Spleen (tissue), 7 donors: ENCODE results near the gene CARM1.

ENCODE experiments used
- CTCF ChIP-seq, 11 experiments: fragments of 200-600 bp in 7 of 11; fragments of 450-650 bp in 4 of 11; sonication (generic) in 4 of 11; IDR thresholded peaks in 8 of 11; conservative IDR thresholded peaks in 3 of 11; 1 replicate in 7 of 11; 2 replicates in 4 of 11; pipeline versions ENCODE4 v1.4.0 to v1.8.0; 2016 to 2021; ENCODE audit warnings: antibody characterized with exemption in 11 of 11, inconsistent platforms in 4 of 11, mild to moderate bottlenecking in 1 of 11
- POLR2A ChIP-seq, 3 donors: fragments of 450-650 bp; IDR thresholded peaks; one replicate each; pipeline ENCODE4 v1.5.1; 2017; ENCODE audit warnings: antibody characterized with exemption in 3 of 3, mild to moderate bottlenecking in 1 of 3
- donor health status: DM: no; HTN: no; CAD: no; lungs with moderate emphysema.
- donor health status: DM: no; HTN: no; CAD: no.
- donor health status: DM: no; HTN: no; CAD: no.

- TF ChIP-seq CTCF (IDR thresholded peaks at IDR 0.05 in 8 of 11, conservative IDR thresholded peaks at IDR 0.05 in 3 of 11) (no peak), POLR2A (IDR thresholded peaks at IDR 0.05) (no peak)
Observed at GRCh38 chr19:10913716-10914340, 42.5 kb downstream of the CARM1 start.
